Fibroblast of the aortic adventitia (primary cell): ENCODE data around the gene CAPN9. TPM values are rescaled to one million over a fixed set of nuclear protein-coding genes. Genes with fewer than 3 reads are reported as not detected.
A peak's percentile ranks its signal among the peaks of the same experiment; 100 is the strongest.

Source experiments
- DNase-seq: peaks from one replicate; pipeline ENCODE4 v3.0.0-alpha.2; 2010; ENCODE audit warnings: low read depth
- H3K4me3 ChIP-seq: 2 replicates; pipeline ENCODE4 v1.5.1; 2011; ENCODE audit warnings: low read depth, mild to moderate bottlenecking, control low read depth, low read length, moderate library complexity
- CTCF ChIP-seq: IDR thresholded peaks from 2 replicates; pipeline ENCODE4 v1.5.1; 2011; ENCODE audit warnings: mild to moderate bottlenecking, low read length, control low read depth, inconsistent platforms; ENCODE audit not compliant: insufficient read depth
- total RNA-seq: library from RNA; depleted of rRNA; stranded (reverse); fragments of >200 nt; gene quantifications from 2 replicates; pipeline ENCODE4 v1.2.3, GENCODE V29; 2012; ENCODE audit warnings: low replicate concordance

Gene CAPN9
- total RNA-seq, 1 donor = not detected

- peak; percentile 3 for TF ChIP-seq CTCF
- DNase-seq = no peak
- no peak overlapping the region for H3K4me3 ChIP-seq
These were observed 45.7 kb downstream of the CAPN9 start for GRCh38 chr1:230792691-230793462.

- TF ChIP-seq CTCF = no peak
- H3K4me3 ChIP-seq = no peak overlapping the region
- no peak for DNase-seq
These were observed 46.2 kb downstream of the CAPN9 start for GRCh38 chr1:230793463-230793745.

- no peak for TF ChIP-seq CTCF
- DNase-seq = peak; percentile 28
These were observed 47.2 kb downstream of the CAPN9 start for GRCh38 chr1:230794431-230794830.

GRCh38 chr1:230794871-230795605 lies 47.9 kb downstream of the CAPN9 start:
- no peak for TF ChIP-seq CTCF
- H3K4me3 ChIP-seq = no peak overlapping the region
- no peak for DNase-seq

More at GRCh38 chr1:230794431-230794830, 47.2 kb downstream of the CAPN9 start:
- H3K4me3 ChIP-seq = no peak overlapping the region

- no peak for DNase-seq
- no peak for TF ChIP-seq CTCF
- H3K4me3 ChIP-seq = no peak overlapping the region
These were observed 49.4 kb downstream of the CAPN9 start for GRCh38 chr1:230796626-230797025.

GRCh38 chr1:230797376-230797920 lies 50.3 kb downstream of the CAPN9 start:
- no peak overlapping the region for H3K4me3 ChIP-seq
- DNase-seq = no peak
- TF ChIP-seq CTCF = no peak
